Skeletal muscle tissue (tissue), 4 donors: ENCODE measurements around the gene STRAP. TPM values are rescaled to one million over a fixed set of nuclear protein-coding genes. Genes with fewer than 3 reads are reported as not detected.

Experiments
- H3K27ac ChIP-seq: one replicate; pipeline ENCODE4 v1.7.0; 2013; ENCODE audit warnings: mild to moderate bottlenecking, low read depth, low read length, inconsistent platforms
- H3K27me3 ChIP-seq, 3 donors: one replicate each; pipeline ENCODE4 v1.7.0; 2013; ENCODE audit warnings: low read length in 3 of 3; ENCODE audit not compliant: control insufficient read depth in 3 of 3, insufficient read depth in 3 of 3
- H3K36me3 ChIP-seq, 3 donors: one replicate each; pipeline ENCODE4 v1.7.0; 2013; ENCODE audit warnings: low read length in 3 of 3; ENCODE audit not compliant: control insufficient read depth in 3 of 3, insufficient read depth in 3 of 3
- H3K4me1 ChIP-seq, 3 donors: one replicate each; pipeline ENCODE4 v1.7.0; 2013; ENCODE audit warnings: low read length in 3 of 3, mild to moderate bottlenecking in 3 of 3; ENCODE audit not compliant: control insufficient read depth in 3 of 3, insufficient read depth in 3 of 3
- H3K4me3 ChIP-seq, 3 donors: one replicate each; pipeline ENCODE4 v1.7.0; 2013; ENCODE audit warnings: low read length in 3 of 3
- H3K9ac ChIP-seq, 3 donors: one replicate each; pipeline ENCODE4 v1.7.0; 2013; ENCODE audit warnings: low read length in 3 of 3, mild to moderate bottlenecking in 3 of 3, moderate library complexity in 2 of 3, low read depth in 1 of 3
- H3K9me3 ChIP-seq, 3 donors: one replicate each; pipeline ENCODE4 v1.7.0; 2013; ENCODE audit warnings: low read length in 3 of 3; ENCODE audit not compliant: control insufficient read depth in 3 of 3
- total RNA-seq: library from RNA; depleted of rRNA; stranded (reverse); fragments of >200 nt; gene quantifications from one replicate; pipeline ENCODE4 v1.2.3, GENCODE V29; 2014
- donor health status: Osteomylitis.

Gene STRAP
- total RNA-seq, 1 donor from 2014 or later: 75.7 TPM

DNA sequence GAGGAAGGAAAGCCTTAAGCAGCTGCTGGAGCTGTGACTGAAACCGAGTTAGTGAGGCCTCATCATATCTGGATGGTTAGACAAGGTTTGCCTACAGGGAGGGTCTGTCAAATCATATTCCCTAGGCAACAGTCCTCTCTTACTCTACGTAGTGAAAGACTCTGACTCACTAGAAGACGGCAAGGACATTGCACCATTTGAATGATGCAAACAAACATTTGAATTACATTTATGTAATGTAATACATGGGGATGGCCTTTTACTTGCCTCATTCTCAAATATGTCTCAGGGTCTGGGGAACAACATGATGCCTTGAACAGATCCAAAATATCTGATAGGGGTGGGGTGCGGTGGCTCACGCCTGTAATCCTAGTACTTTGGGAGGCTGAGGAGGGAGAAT lies 29.8 kb upstream of the STRAP start:
- Histone ChIP-seq H3K9ac (no peak overlapping the region), H3K4me3 (no peak overlapping the region), H3K27ac (no peak overlapping the region), H3K9me3 (no peaks in the 10 kb centered on the region), H3K4me1 (peaks cover 0 to 4% (median 0%) of the 10 kb centered on the region in 3 donors), H3K27me3 (no peaks in the 10 kb centered on the region), H3K36me3 (no peaks in the 10 kb centered on the region)

- Histone ChIP-seq H3K4me1 (peaks cover 0 to 4% (median 0%) of the 10 kb centered on the region in 3 donors), H3K4me3 (no peak overlapping the region), H3K27ac (no peak overlapping the region), H3K9ac (no peak overlapping the region), H3K36me3 (no peaks in the 10 kb centered on the region), H3K9me3 (no peaks in the 10 kb centered on the region), H3K27me3 (no peaks in the 10 kb centered on the region)
These were observed 28.3 kb upstream of the STRAP start for GRCh38 chr12:15853877-15854276.

DNA sequence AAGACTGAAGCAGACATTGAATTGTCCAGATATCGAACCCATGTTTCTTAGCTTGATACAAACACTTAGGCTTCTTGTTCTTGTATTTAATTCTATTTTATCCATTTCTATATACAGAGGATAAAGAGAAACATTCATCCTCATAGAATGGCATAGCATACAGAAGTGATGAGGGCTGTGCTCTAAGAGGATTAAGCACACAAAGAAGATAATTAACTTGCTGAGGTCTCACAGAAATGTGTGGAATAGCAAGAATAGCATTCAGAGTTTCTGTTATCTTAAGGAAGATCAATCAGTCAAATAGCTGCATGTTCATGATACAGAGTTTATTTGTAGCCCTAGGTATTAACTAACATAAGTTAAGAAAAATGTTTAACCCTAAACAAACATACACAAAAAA lies 27.3 kb upstream of the STRAP start:
- H3K9ac ChIP-seq: no peak overlapping the region
- H3K27me3 ChIP-seq: no peaks in the 10 kb centered on the region
- H3K4me3 ChIP-seq: no peak overlapping the region
- H3K27ac ChIP-seq: no peak overlapping the region
- H3K36me3 ChIP-seq: no peaks in the 10 kb centered on the region
- H3K4me1 ChIP-seq: peaks cover 0 to 4% (median 0%) of the 10 kb centered on the region in 3 donors
- H3K9me3 ChIP-seq: no peaks in the 10 kb centered on the region

DNA sequence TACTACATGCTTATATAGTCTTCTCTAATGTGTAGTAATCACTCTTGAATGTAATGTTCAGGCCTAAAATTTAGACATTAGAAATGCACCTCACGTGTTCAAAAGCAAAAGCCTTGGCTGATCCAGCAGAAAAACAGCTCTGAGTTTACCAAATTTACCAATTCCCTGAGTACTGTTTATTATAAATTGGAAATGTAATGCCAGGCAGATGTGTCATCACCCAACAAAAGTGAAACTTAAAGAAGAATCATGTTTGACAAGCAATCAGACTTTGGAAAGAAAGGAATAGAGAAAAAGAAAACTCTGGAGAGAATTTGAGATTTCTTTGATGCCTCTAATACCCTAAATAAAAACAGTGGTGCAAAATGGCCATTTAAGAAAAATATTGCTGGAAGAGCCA lies 26.5 kb upstream of the STRAP start:
- Histone ChIP-seq H3K27ac (no peak overlapping the region), H3K9ac (no peak overlapping the region), H3K9me3 (no peaks in the 10 kb centered on the region)

DNA sequence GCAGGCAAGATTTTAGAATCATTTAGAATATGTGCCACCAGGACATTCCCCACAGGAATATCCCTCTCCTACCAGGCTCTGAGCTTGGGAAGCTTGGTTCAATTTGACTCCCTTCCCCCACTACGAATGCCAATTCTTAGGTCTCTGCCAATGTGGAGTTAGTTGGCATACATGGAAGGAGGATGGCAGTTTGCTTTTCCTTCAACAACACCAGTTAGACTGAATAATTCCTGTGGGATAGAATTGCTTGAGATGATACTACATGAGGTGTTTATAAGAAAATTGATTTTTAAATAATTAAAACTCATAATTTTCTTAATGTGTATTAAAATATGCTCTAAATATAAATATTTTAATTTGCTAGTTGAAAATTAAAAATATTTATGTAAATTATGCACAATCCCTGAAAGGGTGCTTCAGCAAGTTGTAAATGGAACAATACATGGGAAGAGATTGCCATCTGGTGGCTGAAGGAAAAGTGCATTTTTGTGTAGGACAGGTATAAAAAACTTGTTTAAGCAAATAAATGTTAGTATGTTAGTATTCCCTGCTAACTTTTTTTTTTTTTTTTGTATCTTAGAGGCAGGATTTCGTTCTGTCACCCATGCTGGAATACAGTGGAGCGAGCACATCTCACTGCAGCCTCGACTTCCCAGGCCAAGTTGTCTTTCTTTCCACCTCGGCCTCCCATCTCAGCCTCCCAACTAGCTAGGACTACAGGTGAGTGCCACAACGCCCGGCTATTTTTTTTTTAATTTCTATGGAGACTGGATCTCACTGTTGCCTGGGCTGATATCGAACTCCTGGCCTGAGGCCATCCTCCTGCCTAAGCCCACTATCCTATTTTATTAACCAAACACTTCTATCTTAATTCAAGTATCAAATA lies 25.8 kb upstream of the STRAP start:
- H3K27ac ChIP-seq: no peak overlapping the region
- no peak overlapping the region for H3K9ac ChIP-seq
- H3K4me1 ChIP-seq: no peaks in the 10 kb centered on the region

More for the DNA sequence above, 26.5 kb upstream of the STRAP start:
- Histone ChIP-seq H3K4me1 (peaks cover 0 to 3% (median 0%) of the 10 kb centered on the region in 3 donors), H3K4me3 (no peak overlapping the region), H3K36me3 (no peaks in the 10 kb centered on the region), H3K27me3 (no peaks in the 10 kb centered on the region)

DNA sequence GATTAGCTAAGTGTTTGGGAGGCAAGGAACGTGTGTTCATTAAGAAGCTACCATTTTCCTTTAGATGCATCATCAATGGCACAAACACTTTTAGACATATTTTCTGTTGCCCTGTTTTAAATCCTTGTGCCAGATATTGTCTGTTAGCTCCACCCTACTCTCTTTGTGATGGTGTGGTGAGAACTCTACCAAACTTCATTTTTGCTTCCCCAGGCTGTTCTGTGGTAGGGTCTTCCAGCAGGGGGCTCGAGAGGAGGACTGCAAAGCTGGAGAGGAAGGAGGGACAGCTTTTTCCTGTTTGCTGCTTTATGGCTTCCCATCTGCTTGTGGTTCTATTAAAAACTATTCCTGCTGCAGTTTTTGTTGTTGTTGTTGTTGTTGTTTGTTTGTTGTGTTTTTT lies 23.8 kb upstream of the STRAP start:
- H3K27me3 ChIP-seq: no peaks in the 10 kb centered on the region
- H3K27ac ChIP-seq: no peak overlapping the region
- no peaks in the 10 kb centered on the region for H3K4me1 ChIP-seq
- no peaks in the 10 kb centered on the region for H3K36me3 ChIP-seq
- H3K4me3 ChIP-seq: no peak overlapping the region
- no peaks in the 10 kb centered on the region for H3K9me3 ChIP-seq
- no peak overlapping the region for H3K9ac ChIP-seq

More for the DNA sequence above, 25.8 kb upstream of the STRAP start:
- no peaks in the 10 kb centered on the region for H3K9me3 ChIP-seq
- no peaks in the 10 kb centered on the region for H3K36me3 ChIP-seq
- H3K4me3 ChIP-seq: no peak overlapping the region
- H3K27me3 ChIP-seq: no peaks in the 10 kb centered on the region

DNA sequence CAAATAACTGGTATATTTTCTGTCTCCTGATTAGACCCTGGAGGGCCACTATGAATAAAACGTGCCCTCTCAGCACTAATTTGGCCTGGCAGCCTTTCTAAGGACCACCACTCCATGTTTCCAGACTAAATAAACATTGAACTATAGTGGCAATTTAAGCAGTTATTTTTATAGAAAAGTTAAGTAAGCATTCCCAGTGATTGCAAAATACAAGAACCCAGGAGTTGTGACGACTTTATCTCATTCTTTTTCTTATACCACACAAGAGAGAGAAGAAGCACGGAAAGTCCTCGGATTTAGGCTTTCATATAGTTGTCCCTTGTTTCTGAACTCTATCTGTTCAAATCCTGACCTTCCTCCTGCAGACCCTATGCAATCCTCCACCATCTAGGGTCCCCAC lies 23.1 kb upstream of the STRAP start:
- Histone ChIP-seq H3K36me3 (no peaks in the 10 kb centered on the region), H3K4me1 (no peaks in the 10 kb centered on the region), H3K4me3 (no peak overlapping the region), H3K9ac (no peak overlapping the region), H3K9me3 (no peaks in the 10 kb centered on the region), H3K27ac (no peak overlapping the region), H3K27me3 (no peaks in the 10 kb centered on the region)

GRCh38 chr12:15861404-15861803 lies 20.8 kb upstream of the STRAP start:
- Histone ChIP-seq H3K4me3 (no peak overlapping the region), H3K36me3 (no peaks in the 10 kb centered on the region), H3K9ac (no peak overlapping the region), H3K27ac (no peak overlapping the region), H3K9me3 (no peaks in the 10 kb centered on the region), H3K27me3 (no peaks in the 10 kb centered on the region), H3K4me1 (no peaks in the 10 kb centered on the region)

- Histone ChIP-seq H3K9ac (no peak overlapping the region), H3K27me3 (no peaks in the 10 kb centered on the region), H3K9me3 (no peaks in the 10 kb centered on the region), H3K27ac (no peak overlapping the region), H3K4me1 (no peaks in the 10 kb centered on the region), H3K4me3 (no peak overlapping the region), H3K36me3 (no peaks in the 10 kb centered on the region)
These were observed 19.3 kb upstream of the STRAP start for GRCh38 chr12:15862840-15863239.

GRCh38 chr12:15863372-15863771 lies 18.8 kb upstream of the STRAP start:
- Histone ChIP-seq H3K27ac (no peak overlapping the region), H3K4me3 (no peak overlapping the region)

More at GRCh38 chr12:15863372-15863771, 18.8 kb upstream of the STRAP start:
- Histone ChIP-seq H3K9ac (no peak overlapping the region), H3K9me3 (no peaks in the 10 kb centered on the region), H3K27me3 (no peaks in the 10 kb centered on the region), H3K36me3 (no peaks in the 10 kb centered on the region), H3K4me1 (no peaks in the 10 kb centered on the region)
